Activated naive CD8-positive, alpha-beta T cell treated with anti-CD3 and anti-CD28 coated beads, Interleukin-2, amount 10 ng/mL, durations not matched to agents 7 days and 5 days (primary cell): ENCODE results near the gene ZFPL1. TPM values are rescaled to one million over a fixed set of nuclear protein-coding genes. Genes with fewer than 3 reads are reported as not detected.

ENCODE experiments used
- ATAC-seq: fragments of 150-1000 bp; cut with Tn5 transposase; one replicate; pipeline ENCODE4 v1.10.0; 2021; ENCODE audit warnings: low read depth, moderate library complexity
- POLR2A ChIA-PET: fragments of 350-600 bp; sonication (Branson Sonifier 250); formaldehyde crosslinking; loops from one replicate; lab custom pipeline; 2021; ENCODE audit warnings: antibody characterized with exemption; lab: Charles Lee
- DNase-seq: peaks from one replicate; pipeline ENCODE4 v3.0.0; 2021
- H3K27ac Mint-ChIP-seq: one replicate; pipeline ENCODE4 v1.8.0; 2022; ENCODE audit warnings: mild to moderate bottlenecking, mixed read lengths
- H3K27me3 Mint-ChIP-seq: one replicate; pipeline ENCODE4 v1.8.0; 2022; ENCODE audit warnings: mild to moderate bottlenecking, moderate library complexity, mixed read lengths
- H3K36me3 Mint-ChIP-seq: one replicate; pipeline ENCODE4 v1.8.0; 2021; ENCODE audit warnings: mild to moderate bottlenecking, mixed read lengths
- H3K4me1 Mint-ChIP-seq: one replicate; pipeline ENCODE4 v1.8.0; 2021; ENCODE audit warnings: mixed read lengths
- H3K4me3 Mint-ChIP-seq: one replicate; pipeline ENCODE4 v1.8.0; 2022; ENCODE audit warnings: mild to moderate bottlenecking, moderate library complexity, mixed read lengths
- H3K9me3 Mint-ChIP-seq: one replicate; pipeline ENCODE4 v1.8.0; 2021; ENCODE audit warnings: mixed read lengths
- total RNA-seq, 2 experiments: library from RNA; stranded (reverse); gene quantifications; one replicate each; pipeline ENCODE4 v1.2.3, GENCODE V29; 2021

Gene ZFPL1
- total RNA-seq, 2 experiments from 2014 or later = 37.3 to 41.2 TPM

DNA sequence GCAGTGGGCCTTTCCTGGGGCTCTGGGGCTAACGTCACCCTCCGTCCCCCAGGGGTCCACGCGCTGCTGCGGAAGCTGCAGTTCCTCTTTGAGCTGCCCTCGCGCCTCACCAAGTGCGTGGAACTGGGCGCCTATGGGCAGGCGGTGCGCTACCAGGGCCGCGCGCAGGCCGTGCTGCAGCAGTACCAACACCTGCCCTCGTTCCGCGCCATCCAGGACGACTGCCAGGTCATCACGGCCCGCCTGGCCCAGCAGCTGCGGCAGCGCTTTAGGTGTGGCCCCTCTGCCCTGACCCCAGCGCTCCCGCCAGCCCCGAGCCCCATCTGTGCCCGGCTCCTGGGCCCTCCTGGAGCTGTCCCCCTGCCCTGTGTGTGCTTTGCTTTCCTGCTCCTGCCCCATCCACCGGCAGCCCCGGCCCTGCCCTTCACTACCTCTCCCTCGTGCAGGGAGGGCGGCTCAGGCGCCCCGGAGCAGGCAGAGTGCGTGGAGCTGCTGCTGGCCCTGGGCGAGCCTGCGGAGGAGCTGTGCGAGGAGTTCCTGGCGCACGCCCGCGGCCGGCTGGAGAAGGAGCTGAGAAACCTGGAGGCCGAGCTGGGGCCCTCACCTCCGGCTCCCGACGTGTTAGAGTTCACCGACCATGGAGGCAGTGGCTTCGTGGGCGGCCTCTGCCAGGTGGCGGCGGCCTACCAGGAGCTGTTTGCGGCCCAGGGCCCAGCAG, 23.9 kb downstream of the ZFPL1 start:
- no peak overlapping the region for H3K27ac Mint-ChIP-seq
- POLR2A ChIA-PET = interaction anchor here (1.1 to 2.3 kb wide), 3 partner anchors 9 to 67 kb away, joined by 4 to 10 read pairs (median 4); partner anchors contain the start of genes SAC3D1, VPS51 and ZNHIT2
- H3K27me3 Mint-ChIP-seq = no peaks in the 10 kb centered on the region
- H3K4me3 Mint-ChIP-seq = no peak overlapping the region
- H3K9me3 Mint-ChIP-seq = no peaks in the 10 kb centered on the region
- no peak for ATAC-seq
- DNase-seq = no peak
- H3K4me1 Mint-ChIP-seq = peaks cover 29% of the 10 kb centered on the region
- H3K36me3 Mint-ChIP-seq = peaks cover 9% of the 10 kb centered on the region

DNA sequence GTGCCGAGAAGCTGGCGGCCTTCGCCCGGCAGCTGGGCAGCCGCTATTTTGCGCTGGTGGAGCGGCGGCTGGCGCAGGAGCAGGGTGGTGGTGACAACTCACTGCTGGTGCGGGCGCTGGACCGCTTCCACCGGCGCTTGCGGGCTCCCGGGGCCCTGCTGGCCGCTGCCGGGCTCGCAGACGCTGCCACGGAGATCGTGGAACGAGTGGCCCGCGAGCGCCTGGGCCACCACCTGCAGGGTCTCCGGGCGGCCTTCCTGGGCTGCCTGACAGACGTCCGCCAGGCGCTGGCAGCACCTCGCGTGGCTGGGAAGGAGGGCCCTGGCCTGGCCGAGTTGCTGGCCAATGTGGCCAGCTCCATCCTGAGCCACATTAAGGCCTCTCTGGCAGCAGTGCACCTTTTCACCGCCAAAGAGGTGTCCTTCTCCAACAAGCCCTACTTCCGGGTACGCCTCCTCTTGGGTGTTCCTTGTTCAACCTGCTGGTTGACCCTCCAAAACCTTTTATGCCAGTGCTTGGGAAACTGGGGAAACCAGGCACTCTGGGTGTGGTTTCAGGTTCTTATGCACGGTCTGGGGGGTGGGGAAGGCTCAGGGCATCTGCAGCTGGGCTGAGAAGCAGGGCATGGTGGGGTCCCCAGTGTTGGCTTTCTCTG, 24.6 kb downstream of the ZFPL1 start:
- no peak overlapping the region for H3K4me3 Mint-ChIP-seq
- H3K27ac Mint-ChIP-seq = no peak overlapping the region
- peaks cover 9% of the 10 kb centered on the region for H3K36me3 Mint-ChIP-seq
- ATAC-seq = no peak
- H3K9me3 Mint-ChIP-seq = no peaks in the 10 kb centered on the region
- peaks cover 34% of the 10 kb centered on the region for H3K4me1 Mint-ChIP-seq
- no peaks in the 10 kb centered on the region for H3K27me3 Mint-ChIP-seq
- DNase-seq = no peak
- POLR2A ChIA-PET = interaction anchor here (1.0 to 2.3 kb wide), 4 partner anchors 9 to 67 kb away, joined by 3 to 10 read pairs (median 4); partner anchors contain the start of genes SAC3D1, VPS51 and ZNHIT2

DNA sequence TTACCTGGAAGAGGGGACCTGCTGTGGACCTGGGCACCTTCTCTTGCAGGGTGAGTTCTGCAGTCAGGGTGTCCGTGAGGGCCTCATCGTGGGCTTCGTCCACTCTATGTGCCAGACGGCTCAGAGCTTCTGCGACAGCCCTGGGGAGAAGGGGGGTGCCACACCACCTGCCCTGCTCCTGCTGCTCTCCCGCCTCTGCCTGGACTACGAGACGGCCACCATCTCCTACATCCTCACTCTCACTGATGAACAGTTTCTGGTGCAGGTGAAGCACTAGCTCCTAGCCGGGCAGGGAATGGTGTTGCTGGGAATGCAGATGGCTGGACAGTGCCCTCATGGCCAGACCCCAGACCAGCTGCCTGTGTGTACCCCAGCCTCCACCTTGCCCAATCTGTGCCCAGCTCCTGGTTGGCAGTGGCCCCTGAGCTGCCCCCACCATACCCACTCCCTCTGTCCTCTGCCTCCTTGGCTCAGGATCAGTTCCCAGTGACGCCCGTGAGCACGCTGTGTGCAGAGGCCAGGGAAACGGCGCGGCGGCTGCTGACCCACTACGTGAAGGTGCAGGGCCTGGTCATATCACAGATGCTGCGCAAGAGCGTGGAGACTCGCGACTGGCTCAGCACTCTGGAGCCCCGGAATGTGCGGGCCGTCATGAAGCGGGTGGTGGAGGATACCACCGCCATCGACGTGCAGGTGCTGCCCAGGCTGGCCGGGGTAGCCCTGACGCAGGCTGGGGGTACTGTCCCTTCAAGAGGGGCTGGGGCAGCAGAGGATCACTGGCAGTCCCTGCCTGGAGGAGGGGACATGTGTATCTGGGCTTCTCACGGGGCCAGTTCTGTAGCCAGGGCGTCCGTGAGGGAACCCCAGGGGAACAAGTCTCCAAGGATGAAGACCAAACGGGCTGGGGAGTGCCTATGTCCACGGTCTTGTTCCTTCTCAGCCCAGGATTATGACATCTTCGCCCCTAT, 25.5 kb downstream of the ZFPL1 start:
- Mint-ChIP-seq H3K27me3 (no peaks in the 10 kb centered on the region), H3K9me3 (no peaks in the 10 kb centered on the region), H3K4me1 (peaks cover 34% of the 10 kb centered on the region), H3K27ac (no peak overlapping the region), H3K36me3 (peaks cover 7% of the 10 kb centered on the region), H3K4me3 (no peak overlapping the region)
- DNase-seq = no peak
- POLR2A ChIA-PET = interaction anchor here (1.0 to 4.1 kb wide), 11 partner anchors 8 to 265 kb away, joined by 3 to 40 read pairs (median 5); partner anchors contain the start of genes ARL2, CAPN1, CDC42BPG and FAU
- ATAC-seq = no peak

DNA sequence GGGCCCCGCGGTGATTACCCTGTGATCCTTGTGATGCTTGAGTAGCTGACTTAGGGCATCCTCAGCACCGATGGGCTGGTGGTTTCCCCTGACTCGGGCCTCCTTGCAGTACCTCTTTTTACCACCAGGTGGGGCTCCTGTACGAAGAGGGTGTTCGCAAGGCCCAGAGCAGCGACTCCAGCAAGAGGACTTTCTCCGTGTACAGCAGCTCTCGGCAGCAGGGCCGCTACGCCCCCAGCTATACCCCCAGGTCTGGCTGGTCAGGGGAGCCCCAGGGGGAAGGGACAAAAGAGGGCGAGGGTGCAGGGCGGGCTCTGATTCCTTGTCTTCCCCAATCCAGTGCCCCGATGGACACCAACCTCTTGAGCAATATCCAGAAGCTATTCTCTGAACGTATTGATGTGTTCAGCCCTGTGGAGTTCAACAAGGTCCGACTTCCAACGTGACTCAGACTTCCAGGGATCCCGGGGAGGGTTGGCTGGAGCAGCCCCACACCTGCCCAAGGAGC, 26.4 kb downstream of the ZFPL1 start:
- POLR2A ChIA-PET = interaction anchor here (1.3 to 4.1 kb wide), 9 partner anchors 9 to 266 kb away, joined by 4 to 40 read pairs (median 5); partner anchors contain the start of genes ARL2, CAPN1, CDC42BPG and FAU
- H3K27ac Mint-ChIP-seq = peak overlapping the region; percentile 74
- DNase-seq (peak; percentile 96), ATAC-seq (peak; percentile 37)
- peaks cover 28% of the 10 kb centered on the region for H3K4me1 Mint-ChIP-seq
- no peaks in the 10 kb centered on the region for H3K9me3 Mint-ChIP-seq
- peaks cover 5% of the 10 kb centered on the region for H3K36me3 Mint-ChIP-seq
- no peak overlapping the region for H3K4me3 Mint-ChIP-seq
- H3K27me3 Mint-ChIP-seq = no peaks in the 10 kb centered on the region

DNA sequence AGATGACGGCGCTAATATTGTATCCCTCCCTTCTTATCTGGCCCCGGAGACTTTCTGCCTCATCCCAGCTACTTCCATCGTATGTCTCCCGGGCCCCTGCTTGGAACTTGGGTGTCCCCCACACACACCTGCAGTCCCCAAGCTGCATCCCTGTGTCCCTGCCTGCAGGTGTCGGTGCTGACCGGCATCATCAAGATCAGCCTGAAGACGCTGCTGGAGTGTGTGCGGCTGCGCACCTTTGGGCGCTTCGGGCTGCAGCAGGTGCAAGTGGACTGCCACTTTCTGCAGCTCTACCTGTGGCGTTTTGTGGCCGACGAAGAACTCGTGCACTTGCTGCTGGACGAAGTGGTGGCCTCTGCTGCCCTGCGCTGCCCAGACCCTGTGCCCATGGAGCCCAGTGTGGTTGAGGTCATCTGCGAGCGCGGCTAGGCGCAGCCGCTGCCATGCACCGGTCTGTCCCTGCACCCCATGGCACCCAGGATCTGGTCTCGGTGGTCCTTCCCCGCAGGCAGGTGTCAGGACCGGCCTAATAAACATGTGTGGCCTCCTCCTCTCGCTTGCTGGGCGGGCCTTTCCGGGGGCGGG, 27.2 kb downstream of the ZFPL1 start:
- Mint-ChIP-seq H3K36me3 (peaks cover 2% of the 10 kb centered on the region), H3K9me3 (no peaks in the 10 kb centered on the region), H3K27ac (peak overlapping the region; percentile 87), H3K4me3 (peak overlapping the region; percentile 88), H3K4me1 (peaks cover 30% of the 10 kb centered on the region), H3K27me3 (no peaks in the 10 kb centered on the region)
- DNase-seq (no peak), ATAC-seq (no peak)
- POLR2A ChIA-PET = interaction anchor here (0.6 to 4.1 kb wide), 14 partner anchors 10 to 267 kb away, joined by 3 to 40 read pairs (median 5); partner anchors contain the start of genes ARL2, CAPN1, CDC42BPG and FAU

DNA sequence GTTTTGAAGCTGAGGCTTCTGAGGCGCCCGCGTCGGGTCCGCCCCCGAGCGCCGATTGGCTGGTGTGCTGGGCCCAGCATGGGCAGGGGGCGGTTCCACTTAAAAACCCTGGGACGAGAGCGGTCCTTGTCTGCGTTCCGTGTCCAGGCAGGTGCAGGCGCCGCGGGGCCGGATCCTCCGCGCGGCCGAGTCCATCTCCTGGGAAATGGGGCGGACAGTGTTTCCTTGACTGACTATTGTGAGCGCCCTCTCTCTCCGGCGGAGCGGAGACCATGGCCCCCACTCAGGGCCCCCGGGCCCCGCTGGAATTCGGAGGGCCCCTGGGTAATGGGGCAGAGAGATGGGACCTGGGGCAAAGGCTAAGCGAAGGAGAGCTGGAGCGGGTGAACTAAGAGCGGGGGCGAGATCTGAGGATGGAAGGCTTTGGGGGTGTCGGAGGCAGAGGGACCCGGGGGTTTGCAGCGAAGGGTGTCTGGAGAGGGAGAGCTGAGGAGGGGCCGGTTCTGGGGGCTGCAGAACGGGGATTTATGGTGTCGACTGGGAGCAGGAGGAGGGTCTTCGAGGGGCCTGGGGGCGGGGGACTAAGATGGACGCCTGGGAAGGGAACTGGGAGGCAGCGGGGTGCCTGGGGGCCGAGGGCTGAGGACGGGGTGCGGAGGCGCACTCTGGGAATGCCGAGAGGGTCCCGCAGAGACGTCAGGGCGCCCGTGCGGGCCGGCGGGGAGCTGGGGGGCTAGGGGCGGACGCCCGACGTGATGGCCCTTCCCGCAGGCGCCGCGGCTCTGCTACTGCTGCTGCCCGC, 27.9 kb downstream of the ZFPL1 start, which contains the start of gene TM7SF2:
TM7SF2 (plus strand) TSS at position 129 of the 802 bp plus-strand sequence; CDS start at position 273, 144 bp downstream.
- POLR2A ChIA-PET = interaction anchor here (0.6 to 4.1 kb wide), 13 partner anchors 10 to 230 kb away, joined by 3 to 40 read pairs (median 5); partner anchors contain the start of genes ARL2, CAPN1, FAU and MRPL49
- no peaks in the 10 kb centered on the region for H3K27me3 Mint-ChIP-seq
- H3K4me3 Mint-ChIP-seq = peak within 1 kb of the TSS; percentile 88
- ATAC-seq = peak; percentile 75
- DNase-seq = peak; percentile 95
- peak within 1 kb of the TSS; percentile 91 for H3K27ac Mint-ChIP-seq
- no peaks in the 10 kb centered on the region for H3K9me3 Mint-ChIP-seq
- peaks cover 30% of the 10 kb centered on the region for H3K4me1 Mint-ChIP-seq
- H3K36me3 Mint-ChIP-seq = peaks cover 2% of the 10 kb centered on the region

DNA sequence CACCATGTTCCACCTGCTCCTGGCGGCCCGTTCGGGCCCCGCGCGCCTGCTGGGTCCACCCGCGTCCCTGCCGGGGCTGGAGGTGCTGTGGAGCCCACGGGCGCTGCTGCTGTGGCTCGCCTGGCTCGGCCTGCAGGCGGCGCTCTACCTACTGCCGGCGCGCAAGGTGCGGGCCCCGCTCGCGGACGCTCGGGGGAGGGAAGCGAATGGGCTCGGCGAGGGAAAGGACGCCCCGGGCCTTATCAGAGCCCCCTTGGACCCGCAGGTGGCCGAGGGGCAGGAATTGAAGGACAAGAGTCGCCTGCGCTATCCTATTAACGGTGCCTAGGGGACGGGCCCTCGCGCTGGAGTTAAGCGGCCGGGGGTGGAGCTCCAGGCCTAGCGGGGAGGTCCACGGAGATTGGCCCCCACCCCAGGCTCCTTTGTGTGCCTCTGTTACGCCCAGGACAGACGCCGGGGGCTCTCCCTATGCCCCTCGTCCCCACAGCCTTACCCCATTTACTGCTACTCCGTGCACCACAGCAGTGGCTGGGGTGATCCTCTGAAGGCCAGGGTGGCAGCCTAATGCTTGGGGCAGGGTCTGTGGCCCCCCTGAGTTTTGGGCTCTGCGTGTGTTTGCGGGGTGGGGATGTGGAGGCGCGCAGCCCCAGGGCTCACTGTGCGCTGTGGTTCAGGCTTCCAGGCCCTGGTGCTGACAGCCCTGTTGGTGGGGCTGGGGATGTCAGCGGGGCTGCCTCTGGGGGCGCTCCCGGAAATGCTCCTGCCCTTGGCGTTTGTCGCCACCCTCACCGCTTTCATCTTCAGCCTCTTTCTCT, 28.7 kb downstream of the ZFPL1 start:
- Mint-ChIP-seq H3K9me3 (no peaks in the 10 kb centered on the region), H3K36me3 (peaks cover 2% of the 10 kb centered on the region), H3K4me1 (peaks cover 30% of the 10 kb centered on the region), H3K27ac (peak overlapping the region; percentile 91), H3K27me3 (no peaks in the 10 kb centered on the region), H3K4me3 (peak overlapping the region; percentile 88)
- POLR2A ChIA-PET = interaction anchor here (0.6 to 4.1 kb wide), 9 partner anchors 9 to 231 kb away, joined by 3 to 40 read pairs (median 11); partner anchors contain the start of genes ARL2, CAPN1, FAU and MRPL49
- peak; percentile 61 for ATAC-seq
- DNase-seq = peak; percentile 93

DNA sequence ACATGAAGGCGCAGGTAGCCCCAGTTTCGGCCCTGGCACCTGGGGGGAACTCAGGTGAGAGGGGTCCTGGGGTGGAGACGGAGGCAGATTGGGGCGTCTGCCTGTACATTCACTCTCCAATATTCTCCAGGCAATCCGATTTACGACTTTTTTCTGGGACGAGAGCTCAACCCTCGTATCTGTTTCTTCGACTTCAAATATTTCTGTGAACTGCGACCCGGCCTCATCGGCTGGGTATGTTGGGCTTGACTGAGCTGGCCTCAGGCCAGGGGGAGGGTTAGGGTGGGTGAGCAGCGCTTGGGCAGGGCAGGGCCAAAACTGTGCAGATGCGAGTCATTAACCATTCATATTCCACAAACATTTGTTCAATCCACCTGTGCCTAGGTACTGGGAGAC, 29.3 kb downstream of the ZFPL1 start:
- Mint-ChIP-seq H3K36me3 (peaks cover 5% of the 10 kb centered on the region), H3K27ac (peak overlapping the region; percentile 91), H3K27me3 (no peaks in the 10 kb centered on the region), H3K4me3 (peak overlapping the region; percentile 88), H3K9me3 (no peaks in the 10 kb centered on the region), H3K4me1 (peaks cover 34% of the 10 kb centered on the region)
- POLR2A ChIA-PET = interaction anchor here (0.8 to 4.1 kb wide), 7 partner anchors 8 to 189 kb away, joined by 4 to 40 read pairs (median 11); partner anchors contain the start of genes ARL2, CAPN1, FAU and MRPL49
- no peak for DNase-seq
- no peak for ATAC-seq

DNA sequence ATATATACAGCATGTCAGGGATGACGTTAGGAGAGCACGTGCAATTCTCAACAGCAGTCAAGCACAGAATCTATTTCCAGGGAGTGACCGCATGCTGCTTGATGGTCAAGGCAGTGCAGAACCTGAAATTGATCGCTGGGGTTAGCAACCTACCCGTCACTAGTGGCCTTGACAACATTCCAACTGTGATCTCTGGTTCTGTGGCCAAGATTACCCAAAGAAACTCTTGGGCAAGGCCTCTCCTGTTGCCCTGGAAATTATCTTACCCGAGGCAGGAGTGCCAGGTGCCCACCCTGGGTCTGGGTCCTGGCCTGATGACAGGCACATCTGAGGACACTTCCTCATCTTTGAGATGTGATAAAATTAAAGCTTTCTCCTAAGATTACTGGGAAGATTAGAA, 29.8 kb downstream of the ZFPL1 start:
- Mint-ChIP-seq H3K4me1 (peaks cover 38% of the 10 kb centered on the region), H3K36me3 (peaks cover 10% of the 10 kb centered on the region), H3K27ac (peak overlapping the region; percentile 91), H3K4me3 (peak overlapping the region; percentile 88), H3K9me3 (no peaks in the 10 kb centered on the region), H3K27me3 (no peaks in the 10 kb centered on the region)
- DNase-seq (no peak), ATAC-seq (no peak)
- POLR2A ChIA-PET = interaction anchor here (0.8 to 4.1 kb wide), 3 partner anchors 8 to 100 kb away, joined by 4 to 40 read pairs (median 11); partner anchors contain the start of genes ARL2, FAU, MRPL49 and VPS51

DNA sequence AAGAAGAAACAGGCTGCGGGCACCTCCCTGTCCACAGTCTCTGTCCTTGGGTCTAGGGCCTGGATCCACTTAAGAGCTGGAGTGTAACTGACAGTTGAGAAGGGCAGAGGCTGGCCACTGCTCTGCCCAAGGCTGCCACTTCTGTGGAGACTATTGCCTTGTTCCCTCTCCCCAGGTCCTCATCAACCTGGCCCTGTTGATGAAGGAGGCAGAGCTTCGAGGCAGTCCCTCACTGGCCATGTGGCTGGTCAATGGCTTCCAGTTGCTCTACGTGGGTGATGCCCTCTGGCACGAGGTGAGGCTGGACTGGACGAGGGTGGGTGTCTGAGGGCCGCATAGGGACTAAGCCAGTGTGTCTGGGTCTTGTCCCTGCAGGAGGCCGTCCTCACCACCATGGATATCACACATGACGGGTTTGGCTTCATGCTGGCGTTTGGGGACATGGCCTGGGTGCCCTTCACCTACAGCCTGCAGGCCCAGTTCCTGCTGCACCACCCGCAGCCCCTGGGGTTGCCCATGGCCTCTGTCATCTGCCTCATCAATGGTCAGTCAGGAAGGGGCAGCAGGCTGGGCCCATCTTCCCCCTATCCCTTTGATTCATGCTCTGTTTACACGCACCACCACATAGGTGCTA, 30.6 kb downstream of the ZFPL1 start:
- Mint-ChIP-seq H3K36me3 (peaks cover 12% of the 10 kb centered on the region), H3K27me3 (no peaks in the 10 kb centered on the region), H3K9me3 (no peaks in the 10 kb centered on the region), H3K4me3 (no peak overlapping the region), H3K4me1 (peaks cover 39% of the 10 kb centered on the region), H3K27ac (peak overlapping the region; percentile 91)
- POLR2A ChIA-PET = no interaction called here
- ATAC-seq (no peak), DNase-seq (no peak)
